Neural progenitor cell (in vitro differentiated cells): ENCODE measurements around the gene E2F2.

Experiments used
- EZH2 ChIP-seq: fragments of 200-600 bp; sonication (generic); IDR thresholded peaks from 2 replicates; pipeline ENCODE4 v1.6.1; 2017; ENCODE audit warnings: antibody characterized with exemption, mild to moderate bottlenecking, moderate library complexity
- EZH2phosphoT487 ChIP-seq: fragments of 200-600 bp; sonication (generic); IDR thresholded peaks from 2 replicates; pipeline ENCODE4 v1.6.1; 2017; ENCODE audit warnings: antibody characterized with exemption
- TF ChIP-seq, protein P1 (sequence below): fragments of 200-600 bp; sonication (generic); IDR thresholded peaks from 2 replicates; pipeline ENCODE4 v1.5.1; 2017; ENCODE audit warnings: antibody characterized with exemption, mild to moderate bottlenecking

DNA sequence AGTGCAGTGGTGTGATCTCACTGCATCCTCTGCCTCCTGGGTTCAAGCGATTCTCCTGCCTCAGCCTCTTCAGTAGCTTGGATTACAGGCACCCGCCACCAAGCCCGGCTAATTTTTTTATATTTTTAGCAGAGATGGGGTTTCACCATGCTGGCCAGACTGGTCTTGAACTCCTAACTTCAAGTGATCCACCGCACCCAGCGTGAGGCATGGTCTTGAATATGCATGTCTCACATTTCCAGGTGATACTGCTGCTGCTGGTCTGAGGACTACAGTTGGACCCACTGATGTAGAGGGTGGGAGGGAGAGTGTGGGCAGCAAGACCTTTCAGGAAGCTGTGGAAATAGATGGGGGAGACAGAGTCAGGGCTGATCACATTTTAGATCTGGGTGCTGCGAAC lies 25.2 kb downstream of the E2F2 start:
- TF ChIP-seq, protein P1, sequence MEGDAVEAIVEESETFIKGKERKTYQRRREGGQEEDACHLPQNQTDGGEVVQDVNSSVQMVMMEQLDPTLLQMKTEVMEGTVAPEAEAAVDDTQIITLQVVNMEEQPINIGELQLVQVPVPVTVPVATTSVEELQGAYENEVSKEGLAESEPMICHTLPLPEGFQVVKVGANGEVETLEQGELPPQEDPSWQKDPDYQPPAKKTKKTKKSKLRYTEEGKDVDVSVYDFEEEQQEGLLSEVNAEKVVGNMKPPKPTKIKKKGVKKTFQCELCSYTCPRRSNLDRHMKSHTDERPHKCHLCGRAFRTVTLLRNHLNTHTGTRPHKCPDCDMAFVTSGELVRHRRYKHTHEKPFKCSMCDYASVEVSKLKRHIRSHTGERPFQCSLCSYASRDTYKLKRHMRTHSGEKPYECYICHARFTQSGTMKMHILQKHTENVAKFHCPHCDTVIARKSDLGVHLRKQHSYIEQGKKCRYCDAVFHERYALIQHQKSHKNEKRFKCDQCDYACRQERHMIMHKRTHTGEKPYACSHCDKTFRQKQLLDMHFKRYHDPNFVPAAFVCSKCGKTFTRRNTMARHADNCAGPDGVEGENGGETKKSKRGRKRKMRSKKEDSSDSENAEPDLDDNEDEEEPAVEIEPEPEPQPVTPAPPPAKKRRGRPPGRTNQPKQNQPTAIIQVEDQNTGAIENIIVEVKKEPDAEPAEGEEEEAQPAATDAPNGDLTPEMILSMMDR, result no peak
- TF ChIP-seq EZH2phosphoT487 (no peak), EZH2 (no peak)
